ENCODE data around the gene SUGCT. TPM values are rescaled to one million over a fixed set of nuclear protein-coding genes. Genes with fewer than 3 reads are reported as not detected.

Gene SUGCT
- total RNA-seq, 1 experiment from 2014 or later: 1.5 TPM

GRCh38 chr7:40645197-40645596 is 510.4 kb downstream of the SUGCT start:
- ChIA-PET CTCF (no interaction called here), POLR2A (ENCODE audit: low non-redundant PET) (no interaction called here)
- no peak for DNase-seq (ENCODE audit: low spot score)
- TF ChIP-seq CTCF (conservative IDR thresholded peaks at IDR 0.05; ENCODE audit: low read depth, low read length): no peak
- no peak for TF ChIP-seq EZH2 (IDR thresholded peaks at IDR 0.05; ENCODE audit: borderline replicate concordance, low read depth, low read length, poor library complexity, severe bottlenecking)
- Histone ChIP-seq H3K9me3 (ENCODE audit: low read depth, low read length, poor library complexity, severe bottlenecking) (no peaks in the 10 kb centered on the region), H3K4me1 (ENCODE audit: insufficient read depth, low read length, poor library complexity, severe bottlenecking) (no peaks in the 10 kb centered on the region), H3K4me3 (ENCODE audit: low read depth, low read length, poor library complexity, severe bottlenecking) (no peak overlapping the region), H3K27me3 (replicated peaks; ENCODE audit: insufficient read depth, low read depth, low read length, poor library complexity) (no peaks in the 10 kb centered on the region), H3K36me3 (ENCODE audit: insufficient read depth, low read length, poor library complexity, severe bottlenecking) (no peaks in the 10 kb centered on the region), H3K27ac (ENCODE audit: low read depth, low read length, poor library complexity, severe bottlenecking) (no peak overlapping the region)
- BruUV-seq (replicated peaks): no TSS peak
- intact Hi-C loops (cut with micrococcal nuclease; ENCODE audit: unreplicated experiment): no loop called here

- CTCF ChIA-PET: no interaction called here
- Histone ChIP-seq H3K36me3 (ENCODE audit: insufficient read depth, low read length, poor library complexity, severe bottlenecking) (no peaks in the 10 kb centered on the region), H3K27me3 (replicated peaks; ENCODE audit: insufficient read depth, low read depth, low read length, poor library complexity) (no peaks in the 10 kb centered on the region), H3K4me3 (ENCODE audit: low read depth, low read length, poor library complexity, severe bottlenecking) (no peak overlapping the region), H3K4me1 (ENCODE audit: insufficient read depth, low read length, poor library complexity, severe bottlenecking) (no peaks in the 10 kb centered on the region), H3K9me3 (ENCODE audit: low read depth, low read length, poor library complexity, severe bottlenecking) (no peaks in the 10 kb centered on the region), H3K27ac (ENCODE audit: low read depth, low read length, poor library complexity, severe bottlenecking) (no peak overlapping the region)
- TF ChIP-seq CTCF (conservative IDR thresholded peaks at IDR 0.05; ENCODE audit: low read depth, low read length): no peak
- no peak for TF ChIP-seq EZH2 (IDR thresholded peaks at IDR 0.05; ENCODE audit: borderline replicate concordance, low read depth, low read length, poor library complexity, severe bottlenecking)
- POLR2A ChIA-PET (ENCODE audit: low non-redundant PET): no interaction called here
- DNase-seq (ENCODE audit: low spot score): no peak
- intact Hi-C loops (cut with micrococcal nuclease; ENCODE audit: unreplicated experiment): no loop called here
- no TSS peak for BruUV-seq (replicated peaks)
Observed at GRCh38 chr7:40646717-40647116, 511.9 kb downstream of the SUGCT start.

GRCh38 chr7:40647719-40648118 is 512.9 kb downstream of the SUGCT start:
- CTCF ChIA-PET: no interaction called here
- Histone ChIP-seq H3K27me3 (replicated peaks; ENCODE audit: insufficient read depth, low read depth, low read length, poor library complexity) (no peaks in the 10 kb centered on the region), H3K36me3 (ENCODE audit: insufficient read depth, low read length, poor library complexity, severe bottlenecking) (no peaks in the 10 kb centered on the region), H3K9me3 (ENCODE audit: low read depth, low read length, poor library complexity, severe bottlenecking) (no peaks in the 10 kb centered on the region), H3K4me3 (ENCODE audit: low read depth, low read length, poor library complexity, severe bottlenecking) (no peak overlapping the region), H3K4me1 (ENCODE audit: insufficient read depth, low read length, poor library complexity, severe bottlenecking) (no peaks in the 10 kb centered on the region), H3K27ac (ENCODE audit: low read depth, low read length, poor library complexity, severe bottlenecking) (no peak overlapping the region)
- DNase-seq (ENCODE audit: low spot score): no peak
- intact Hi-C loops (cut with micrococcal nuclease; ENCODE audit: unreplicated experiment): no loop called here
- TF ChIP-seq CTCF (conservative IDR thresholded peaks at IDR 0.05; ENCODE audit: low read depth, low read length) (no peak), EZH2 (IDR thresholded peaks at IDR 0.05; ENCODE audit: borderline replicate concordance, low read depth, low read length, poor library complexity, severe bottlenecking) (no peak)
- BruUV-seq (replicated peaks): no TSS peak
- POLR2A ChIA-PET (ENCODE audit: low non-redundant PET): no interaction called here

All from A673 (cell line).